HCT116 (cell line): ENCODE results near the gene FAM221B. TPM values are rescaled to one million over a fixed set of nuclear protein-coding genes. Genes with fewer than 3 reads are reported as not detected.

Experiments used
- ATAC-seq: fragments of 200-7000 bp; cut with Tn5 transposase; 2 replicates; pipeline ENCODE4 v1.9.1; 2020; ENCODE audit warnings: mild to moderate bottlenecking, moderate library complexity
- BruUV-seq: library from RNA; stranded (reverse); fragments of 400-500 nt; replicated peaks from 2 replicates; lab custom pipeline; 2021; lab: Mats Ljungman, UMichigan
- CTCF ChIA-PET: fragments of 300-600 bp; sonication (Branson Sonifier 250); formaldehyde crosslinking; loops from one replicate; lab custom pipeline; 2021; ENCODE audit warnings: antibody characterized with exemption; lab: Charles Lee
- POLR2A ChIA-PET: fragments of 300-600, 350-600 bp; sonication (Branson Sonifier 250); formaldehyde crosslinking; loops from one replicate; lab custom pipeline; 2021; ENCODE audit warnings: antibody characterized with exemption; lab: Charles Lee
- RAD21 ChIA-PET, 2 experiments: fragments of 300-600 bp; sonication (Branson Sonifier 250); formaldehyde crosslinking; loops; one replicate each; lab custom pipeline; 2023; ENCODE audit warnings: low total read pairs in 2 of 2; ENCODE audit not compliant: uncharacterized antibody in 2 of 2, unreplicated experiment in 2 of 2, low non-redundant PET in 1 of 2; lab: Charles Lee
- DNase-seq: peaks from one replicate; pipeline ENCODE4 v3.0.0-alpha.2; 2010; ENCODE audit warnings: low read depth, low spot score
- H2AFZ ChIP-seq: fragments of 200-600 bp; shearing (Covaris generic), sonication (generic); 2 replicates; pipeline ENCODE4 v1.6.1; 2017; ENCODE audit warnings: low read depth, mixed run types, mixed read lengths, antibody characterized with exemption, low read length; ENCODE audit not compliant: poor library complexity, severe bottlenecking
- H3K27ac ChIP-seq: 2 replicates; pipeline ENCODE4 v1.5.1; 2012; ENCODE audit warnings: low read depth, low read length
- H3K27me3 ChIP-seq: fragments of 200-600 bp; sonication (generic); 2 replicates; pipeline ENCODE4 v1.6.1; 2016; ENCODE audit warnings: mixed run types, low read length, mixed read lengths; ENCODE audit not compliant: insufficient read depth
- H3K36me3 ChIP-seq, 2 experiments: fragments of 200-500 bp in 1 of 2; fragments of 200-600 bp in 1 of 2; sonication (Bioruptor generic) in 1 of 2; sonication (generic) in 1 of 2; 2 replicates each; pipeline versions ENCODE4 v1.5.1 to v1.6.1; 2014 to 2016; ENCODE audit warnings: low read length in 2 of 2, inconsistent platforms in 1 of 2, mixed read lengths in 1 of 2, mixed run types in 1 of 2; ENCODE audit not compliant: insufficient read depth in 2 of 2, control insufficient read depth in 1 of 2
- H3K4me1 ChIP-seq, 2 experiments: fragments of 200-600 bp in 1 of 2; sonication (generic) in 1 of 2; 2 replicates each; pipeline versions ENCODE4 v1.5.1 to v1.6.1; 2012 to 2017; ENCODE audit warnings: low read length in 2 of 2, inconsistent platforms in 1 of 2, mild to moderate bottlenecking in 1 of 2, mixed read lengths in 1 of 2, mixed run types in 1 of 2, moderate library complexity in 1 of 2; ENCODE audit not compliant: insufficient read depth in 2 of 2, control insufficient read depth in 1 of 2
- H3K4me2 ChIP-seq: fragments of 200-600 bp; sonication (generic); 2 replicates; pipeline ENCODE4 v1.6.1; 2017; ENCODE audit warnings: mixed run types, low read length, mixed read lengths
- H3K4me3 ChIP-seq, 2 experiments: fragments of 200-600 bp in 1 of 2; sonication (generic) in 1 of 2; replicated peaks in 1 of 2; 2 replicates each; pipeline ENCODE4 v1.5.1; 2011 to 2016; ENCODE audit warnings: low read length in 2 of 2, control low read depth in 1 of 2, low read depth in 1 of 2, mild to moderate bottlenecking in 1 of 2, mixed read lengths in 1 of 2, mixed run types in 1 of 2
- H3K79me2 ChIP-seq: fragments of 200-600 bp; sonication (generic); 2 replicates; pipeline ENCODE4 v1.6.1; 2017; ENCODE audit warnings: mild to moderate bottlenecking, mixed run types, low read length, moderate library complexity, mixed read lengths; ENCODE audit not compliant: insufficient read depth
- H3K9ac ChIP-seq: fragments of 200-600 bp; sonication (generic); 2 replicates; pipeline ENCODE4 v1.6.1; 2016; ENCODE audit warnings: low read length, mixed read lengths
- H3K9me2 ChIP-seq: fragments of 200-600 bp; sonication (generic), shearing (Covaris generic); 2 replicates; pipeline ENCODE4 v1.6.1; 2017; ENCODE audit warnings: mixed run types, mild to moderate bottlenecking, moderate library complexity; ENCODE audit not compliant: insufficient read depth
- H3K9me3 ChIP-seq, 2 experiments: fragments of 200-500 bp in 1 of 2; fragments of 200-600 bp in 1 of 2; sonication (Bioruptor generic) in 1 of 2; sonication (generic) in 1 of 2; 2 replicates each; pipeline ENCODE4 v1.6.1; 2014 to 2017; ENCODE audit warnings: low read length in 2 of 2, mixed read lengths in 2 of 2, inconsistent platforms in 1 of 2, low read depth in 1 of 2, mild to moderate bottlenecking in 1 of 2, mixed run types in 1 of 2, moderate library complexity in 1 of 2; ENCODE audit not compliant: control insufficient read depth in 1 of 2, insufficient read depth in 1 of 2
- H4K20me1 ChIP-seq: fragments of 200-600 bp; sonication (generic), shearing (Covaris generic); 2 replicates; pipeline ENCODE4 v1.6.1; 2017; ENCODE audit warnings: mixed run types, mild to moderate bottlenecking, moderate library complexity; ENCODE audit not compliant: insufficient read depth
- EGR1 ChIP-seq: IDR thresholded peaks from 2 replicates; pipeline ENCODE4 v1.6.1; 2012; ENCODE audit warnings: low read depth
- FOSL1 ChIP-seq: IDR thresholded peaks from 2 replicates; pipeline ENCODE4 v1.6.1; 2012; ENCODE audit warnings: low read depth
- REST ChIP-seq: IDR thresholded peaks from 2 replicates; pipeline ENCODE4 v1.6.1; 2012; ENCODE audit warnings: low read depth
- SIN3A ChIP-seq: IDR thresholded peaks from 2 replicates; pipeline ENCODE4 v1.6.1; 2012; ENCODE audit warnings: low read depth
- SRF ChIP-seq: IDR thresholded peaks from 2 replicates; pipeline ENCODE4 v1.6.1; 2012; ENCODE audit warnings: low read depth
- TCF7L2 ChIP-seq: IDR thresholded peaks from 2 replicates; pipeline ENCODE4 v1.7.0; 2011; ENCODE audit warnings: borderline replicate concordance, inconsistent platforms; ENCODE audit not compliant: insufficient read depth, insufficient read length; ENCODE audit errors: extremely low read depth
- intact Hi-C: fragments of 100-400 bp; cut with micrococcal nuclease; formaldehyde crosslinking; loops from 2 replicates; pipeline ENCODE4 v1.10.0; 2022
- total RNA-seq: library from RNA; stranded (reverse); gene quantifications from one replicate; pipeline ENCODE4 v1.2.1, GENCODE V29; 2021; ENCODE audit not compliant: unreplicated experiment
- TF ChIP-seq, protein P1 (sequence below): IDR thresholded peaks from 2 replicates; pipeline ENCODE4 v1.6.1; 2012

Gene FAM221B
- total RNA-seq, 1 experiment from 2014 or later: not detected

- H4K20me1 ChIP-seq: no peaks in the 10 kb centered on the region
- TF ChIP-seq, protein P1, sequence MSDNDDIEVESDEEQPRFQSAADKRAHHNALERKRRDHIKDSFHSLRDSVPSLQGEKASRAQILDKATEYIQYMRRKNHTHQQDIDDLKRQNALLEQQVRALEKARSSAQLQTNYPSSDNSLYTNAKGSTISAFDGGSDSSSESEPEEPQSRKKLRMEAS: no peak
- TF ChIP-seq TCF7L2 (no peak), SIN3A (no peak), FOSL1 (no peak), SRF (no peak), REST (no peak), EGR1 (no peak)
- TF ChIP-seq, all 23 proteins: peak for 0
- Histone ChIP-seq H3K9me2 (no peaks in the 10 kb centered on the region), H3K27ac (no peak within 1 kb of the TSS), H2AFZ (no peak within 1 kb of the TSS), H3K79me2 (no peaks in the 10 kb centered on the region), H3K9me3 (no peaks in the 10 kb centered on the region), H3K27me3 (no peaks in the 10 kb centered on the region), H3K4me2 (peak within 1 kb of the TSS; percentile 33), H3K9ac (no peak within 1 kb of the TSS), H3K36me3 (peaks cover 0 to 3% of the 10 kb centered on the region in 2 experiments; a peak in 2 of 4 replicates), H3K4me1 (peaks cover 7 to 17% of the 10 kb centered on the region in 2 experiments; a peak in 3 of 4 replicates), H3K4me3 (no peak within 1 kb of the TSS)
- ATAC-seq (no peak), DNase-seq (peak; percentile 38)
- no TSS peak for BruUV-seq
- ChIA-PET RAD21 (no interaction called here), POLR2A (interaction anchor here (1.7 kb wide), 1 partner anchor 22 kb away, joined by 4 read pairs; no protein-coding TSS in a partner anchor), CTCF (interaction anchor here (1.0 to 1.2 kb wide), 3 partner anchors 14 to 116 kb away, joined by 3 read pairs; no protein-coding TSS in a partner anchor)
- intact Hi-C loops: loop anchor here (2.0 kb wide), 1 partner anchor 61 kb away; no protein-coding TSS in a partner anchor
Measured at GRCh38 chr9:35812025-35812602, 16.4 kb downstream of the FAM221B start, which contains the start of gene SPAG8. TSS of gene SPAG8 (minus strand) at chr9:35812262. CDS start at chr9:35812147, 115 bp downstream.
